Heart left ventricle (tissue), 13 donors: ENCODE results near the gene STAC.

Experiments used
- CTCF ChIP-seq, 12 donors: fragments of 200-600 bp; sonication (generic) in 4 of 12; IDR thresholded peaks; one replicate each; pipeline versions ENCODE4 v1.5.0 to v1.8.0; 2018 to 2022; ENCODE audit warnings: antibody characterized with exemption in 12 of 12, mild to moderate bottlenecking in 5 of 12
- POLR2A ChIP-seq, 2 donors: fragments of 450-650 bp; IDR thresholded peaks; one replicate each; pipeline ENCODE4 v1.6.1; 2017; ENCODE audit warnings: antibody characterized with exemption in 2 of 2, mild to moderate bottlenecking in 2 of 2, moderate library complexity in 2 of 2
- donor health status: ischemic (EF 13 %, LVEDD 7.1; RV severe dilation, severe dysfunction).
- donor health status: DM: no; HTN: yes; CAD: no.
- donor health status: DM: no; HTN: no; CAD: no.
- donor health status: ischemic (EF 25% LVEDD 6.9; RV normal size, moderate dysfunction).
- donor health status: ischemic (EF 25% LVEDD 5.7; RV mildly dilated, moderate dysfunction).
- donor health status: ischemic (EF 35%, LVEDD 5.7; RV mildly dilated, moderate dysfunction).
- donor health status: nonischemic (EF 11% LVEDD 7.7; RV severe dilation, severe dysfunction).
- donor health status: DM: yes; HTN: yes; CAD: no.
- donor health status: PGD.
- donor health status: ischemic (EF 29% LVEDD 5.4; RV normal size, mild dysfunction).
- donor health status: nonischemic (EF 23%, LVEDD 6.1; RV moderate dilation, normal function).

GRCh38 chr3:36546226-36546625, 165.9 kb downstream of the STAC start:
- TF ChIP-seq CTCF (IDR thresholded peaks at IDR 0.05) (no peak), POLR2A (IDR thresholded peaks at IDR 0.05) (no peak)
